SK-N-SH (cell line): Measurements from ENCODE around the gene HDAC4. TPM values are rescaled to one million over a fixed set of nuclear protein-coding genes. Genes with fewer than 3 reads are reported as not detected.

Source experiments
- CTCF ChIA-PET: fragments of 300-600, 350-600 bp; formaldehyde crosslinking; extraction: SDS; loops from one replicate; lab custom pipeline; 2021; lab: Yijun Ruan, JAX
- POLR2A ChIA-PET: fragments of 350-600 bp; sonication (Branson Sonifier 250); formaldehyde crosslinking; extraction: SDS; loops from one replicate; lab custom pipeline; 2020; ENCODE audit warnings: antibody characterized with exemption, inconsistent platforms; lab: Yijun Ruan, JAX
- DNase-seq: peaks from one replicate; pipeline ENCODE4 v3.0.0; 2012
- H2AFZ ChIP-seq: fragments of 200-600 bp; sonication (generic); 2 replicates; pipeline ENCODE4 v1.8.1; 2016; ENCODE audit warnings: antibody characterized with exemption, mild to moderate bottlenecking, low read depth
- H3F3A ChIP-seq: fragments of 200-600 bp; sonication (generic); replicated peaks from 2 replicates; pipeline ENCODE3; 2016; ENCODE audit warnings: antibody characterized with exemption, mild to moderate bottlenecking; ENCODE audit not compliant: insufficient read depth
- H3K27ac ChIP-seq, 2 experiments: fragments of 200-500 bp in 1 of 2; fragments of 200-600 bp in 1 of 2; sonication (Bioruptor generic) in 1 of 2; sonication (generic), shearing (Covaris generic) in 1 of 2; 2 replicates each; pipeline versions ENCODE4 v1.5.1 to v1.6.1; 2014 to 2016; ENCODE audit warnings: low read depth in 2 of 2, inconsistent platforms in 1 of 2, low read length in 1 of 2, mild to moderate bottlenecking in 1 of 2, mixed read lengths in 1 of 2
- H3K27me3 ChIP-seq: fragments of 200-600 bp; sonication (generic), shearing (Covaris generic); 2 replicates; pipeline ENCODE4 v1.6.1; 2016; ENCODE audit warnings: mixed run types; ENCODE audit not compliant: insufficient read depth
- H3K36me3 ChIP-seq, 2 experiments: fragments of 200-500 bp in 1 of 2; fragments of 200-600 bp in 1 of 2; sonication (Bioruptor generic) in 1 of 2; sonication (generic) in 1 of 2; replicated peaks in 1 of 2; 2 replicates each; pipeline versions ENCODE3 to v1.5.1; 2014 to 2016; ENCODE audit warnings: low read length in 1 of 2, mild to moderate bottlenecking in 1 of 2; ENCODE audit not compliant: insufficient read depth in 2 of 2, control insufficient read depth in 1 of 2
- H3K4me1 ChIP-seq, 2 experiments: fragments of 200-500 bp in 1 of 2; fragments of 200-600 bp in 1 of 2; sonication (Bioruptor generic) in 1 of 2; sonication (generic), shearing (Covaris generic) in 1 of 2; 2 replicates each; pipeline versions ENCODE4 v1.5.1 to v1.6.1; 2014 to 2016; ENCODE audit warnings: low read depth in 1 of 2, low read length in 1 of 2, mixed run types in 1 of 2; ENCODE audit not compliant: insufficient read depth in 2 of 2, control insufficient read depth in 1 of 2
- H3K4me2 ChIP-seq: fragments of 200-600 bp; sonication (generic), shearing (Covaris generic); 2 replicates; pipeline ENCODE4 v1.6.1; 2017; ENCODE audit warnings: mixed run types
- H3K4me3 ChIP-seq, 2 experiments: fragments of 200-500 bp in 1 of 2; fragments of 200-600 bp in 1 of 2; sonication (Bioruptor generic) in 1 of 2; sonication (generic), shearing (Covaris generic) in 1 of 2; 2 replicates each; pipeline versions ENCODE4 v1.5.1 to v1.8.1; 2014 to 2016; ENCODE audit warnings: low read depth in 2 of 2, inconsistent platforms in 1 of 2, low read length in 1 of 2, mild to moderate bottlenecking in 1 of 2, mixed read lengths in 1 of 2, moderate library complexity in 1 of 2
- H3K79me2 ChIP-seq: fragments of 200-600 bp; sonication (generic); 2 replicates; pipeline ENCODE4 v1.8.1; 2017; ENCODE audit warnings: mild to moderate bottlenecking; ENCODE audit not compliant: insufficient read depth
- H3K9ac ChIP-seq: fragments of 200-600 bp; sonication (generic); 2 replicates; pipeline ENCODE4 v1.6.1; 2017; ENCODE audit warnings: mixed run types
- H3K9me2 ChIP-seq: fragments of 200-600 bp; sonication (generic); 2 replicates; pipeline ENCODE4 v1.6.1; 2017; ENCODE audit warnings: mixed run types
- H3K9me3 ChIP-seq: fragments of 200-600 bp; sonication (generic); 2 replicates; pipeline ENCODE4 v1.6.1; 2017; ENCODE audit warnings: mixed run types, mild to moderate bottlenecking, moderate library complexity
- H4K20me1 ChIP-seq: fragments of 200-600 bp; sonication (generic); 2 replicates; pipeline ENCODE4 v1.6.1; 2017; ENCODE audit warnings: mild to moderate bottlenecking, mixed run types; ENCODE audit not compliant: insufficient read depth
- CTCF ChIP-seq: fragments of 200-600 bp; sonication (generic); IDR thresholded peaks from 2 replicates; pipeline ENCODE4 v1.6.1; 2017; ENCODE audit warnings: antibody characterized with exemption, mild to moderate bottlenecking, moderate library complexity
- ELF1 ChIP-seq: IDR thresholded peaks from 2 replicates; pipeline ENCODE4 v1.4.0; 2012
- FOSL2 ChIP-seq: IDR thresholded peaks from 2 replicates; pipeline ENCODE4 v1.4.0; 2012; ENCODE audit warnings: low read depth, mild to moderate bottlenecking, moderate library complexity, borderline replicate concordance
- FOXJ3 ChIP-seq: sonication (generic); formaldehyde crosslinking; IDR thresholded peaks from 2 replicates; pipeline ENCODE4 v1.5.1; 2020; ENCODE audit warnings: mild to moderate bottlenecking, missing genetic modification reagents
- FOXM1 ChIP-seq: IDR thresholded peaks from 2 replicates; pipeline ENCODE4 v1.4.0; 2012; ENCODE audit warnings: low read depth, mild to moderate bottlenecking
- GABPA ChIP-seq: IDR thresholded peaks from 2 replicates; pipeline ENCODE4 v1.4.0; 2012; ENCODE audit warnings: low read depth, mild to moderate bottlenecking
- MAX ChIP-seq: IDR thresholded peaks from 2 replicates; pipeline ENCODE4 v1.4.0; 2012; ENCODE audit warnings: low read depth
- MXI1 ChIP-seq: IDR thresholded peaks from 2 replicates; pipeline ENCODE4 v1.6.1; 2012; ENCODE audit warnings: mild to moderate bottlenecking, low read depth, low read length, improper control_type of control experiment
- NFIC ChIP-seq: IDR thresholded peaks from 2 replicates; pipeline ENCODE4 v1.4.0; 2012; ENCODE audit warnings: borderline replicate concordance
- PBX3 ChIP-seq: IDR thresholded peaks from 2 replicates; pipeline ENCODE4; 2012
- POLR2AphosphoS5 ChIP-seq: IDR thresholded peaks from 2 replicates; pipeline ENCODE4 v1.6.1; 2012; ENCODE audit warnings: low read depth, low read length
- RAD21 ChIP-seq: IDR thresholded peaks from 2 replicates; pipeline ENCODE4 v1.6.1; 2012; ENCODE audit warnings: mild to moderate bottlenecking, low read length
- RCOR1 ChIP-seq: fragments of 150-350 bp; IDR thresholded peaks from 2 replicates; pipeline ENCODE4 v1.6.1; 2017; ENCODE audit warnings: antibody characterized with exemption, low read length
- RFX5 ChIP-seq: IDR thresholded peaks from 2 replicates; pipeline ENCODE4 v1.6.1; 2012; ENCODE audit warnings: mild to moderate bottlenecking, improper control_type of control experiment, low read length
- RXRA ChIP-seq: IDR thresholded peaks from 2 replicates; pipeline ENCODE4 v1.4.0; 2012; ENCODE audit warnings: low read depth, mild to moderate bottlenecking, borderline replicate concordance
- SIN3A ChIP-seq: IDR thresholded peaks from 2 replicates; pipeline ENCODE4 v1.6.1; 2012; ENCODE audit warnings: low read depth, mild to moderate bottlenecking, low read length, moderate library complexity, borderline replicate concordance
- SMC3 ChIP-seq: IDR thresholded peaks from 2 replicates; pipeline ENCODE4 v1.6.1; 2012; ENCODE audit warnings: low read depth, low read length, improper control_type of control experiment
- USF1 ChIP-seq: IDR thresholded peaks from 2 replicates; pipeline ENCODE4 v1.4.0; 2012; ENCODE audit warnings: low read depth, borderline replicate concordance
- USF2 ChIP-seq: fragments of 150-350 bp; IDR thresholded peaks from 2 replicates; pipeline ENCODE4 v1.6.1; 2017; ENCODE audit warnings: antibody characterized with exemption, low read length, low read depth, borderline replicate concordance
- YY1 ChIP-seq: IDR thresholded peaks from 2 replicates; pipeline ENCODE4 v1.4.0; 2012; ENCODE audit warnings: low read depth, mild to moderate bottlenecking
- WGBS: methylation state at CpG from one replicate; pipeline ENCODE4 v1.1.6; 2017; ENCODE audit warnings: low lambda C conversion rate; 5-methylcytosine and 5-hydroxymethylcytosine counted together
- polyA plus RNA-seq, 3 experiments: library from polyadenylated mRNA; depleted of rRNA; stranded (reverse); fragments of >200 nt; gene quantifications; 2 replicates each; pipeline ENCODE4 v1.2.3, GENCODE V29; 2012

HDAC4 gene
- polyA plus RNA-seq, 1 of the 3 experiments (the other 2 are of a cell fraction): 5.5 TPM

- H3K27ac ChIP-seq: no peak overlapping the region
- H3K9me2 ChIP-seq: no peaks in the 10 kb centered on the region
- no peaks in the 10 kb centered on the region for H3K27me3 ChIP-seq
- POLR2A ChIA-PET: no interaction called here
- no peaks in the 10 kb centered on the region for H3K9me3 ChIP-seq
- no peaks in the 10 kb centered on the region for H4K20me1 ChIP-seq
- H3K4me2 ChIP-seq: no peak overlapping the region
- no peaks in the 10 kb centered on the region for H3K79me2 ChIP-seq
- 72% methylated on average over 10 of the region's 13 CpGs for WGBS
- TF ChIP-seq SIN3A (no peak), GABPA (no peak), MXI1 (no peak), MAX (no peak), FOSL2 (no peak), FOXJ3 (CRISPR knock-in tag) (no peak), FOXM1 (no peak), RFX5 (no peak), YY1 (no peak), POLR2AphosphoS5 (no peak), RXRA (no peak), RAD21 (no peak), RCOR1 (no peak), PBX3 (no peak)
- TF ChIP-seq, all 33 proteins: peak for 0
- no peak overlapping the region for H3K9ac ChIP-seq
- no peaks in the 10 kb centered on the region for H3K36me3 ChIP-seq
- no peak for DNase-seq
- no peak overlapping the region for H2AFZ ChIP-seq
- H3K4me1 ChIP-seq: peaks cover 0 to 14% of the 10 kb centered on the region in 2 experiments; a peak in 1 of 4 replicates
- CTCF ChIA-PET: interaction anchor here (1.0 to 4.5 kb wide), 6 partner anchors 10 to 73 kb away, joined by 3 to 78 read pairs (median 6); no protein-coding TSS in a partner anchor
- no peak overlapping the region for H3K4me3 ChIP-seq
- no peaks in the 10 kb centered on the region for H3F3A ChIP-seq
Measured at GRCh38 chr2:239033801-239034560, 366.8 kb downstream of the HDAC4 start.

GRCh38 chr2:239029958-239030357 is 370.9 kb downstream of the HDAC4 start:
- Histone ChIP-seq H3K4me1 (peaks cover 0 to 27% of the 10 kb centered on the region in 2 experiments; a peak in 3 of 4 replicates), H2AFZ (no peak overlapping the region), H3K27ac (no peak overlapping the region), H3F3A (no peaks in the 10 kb centered on the region), H3K4me3 (no peak overlapping the region), H3K9ac (no peak overlapping the region), H3K9me2 (no peaks in the 10 kb centered on the region), H3K9me3 (no peaks in the 10 kb centered on the region), H3K27me3 (no peaks in the 10 kb centered on the region), H3K79me2 (no peaks in the 10 kb centered on the region), H3K36me3 (no peaks in the 10 kb centered on the region), H3K4me2 (no peak overlapping the region), H4K20me1 (no peaks in the 10 kb centered on the region)
- POLR2A ChIA-PET: no interaction called here
- DNase-seq: no peak
- WGBS: 76% methylated on average over 9 of the region's 9 CpGs
- CTCF ChIA-PET: no interaction called here
- TF ChIP-seq USF1 (no peak), CTCF (no peak), ELF1 (no peak), GABPA (no peak), SMC3 (no peak), NFIC (no peak), USF2 (no peak), MAX (no peak)
